Spleen (tissue), 7 donors: ENCODE results near the gene GMFB.

Experiments used
- CTCF ChIP-seq, 11 experiments: fragments of 200-600 bp in 7 of 11; fragments of 450-650 bp in 4 of 11; sonication (generic) in 4 of 11; IDR thresholded peaks in 8 of 11; conservative IDR thresholded peaks in 3 of 11; 1 replicate in 7 of 11; 2 replicates in 4 of 11; pipeline versions ENCODE4 v1.4.0 to v1.8.0; 2016 to 2021; ENCODE audit warnings: antibody characterized with exemption in 11 of 11, inconsistent platforms in 4 of 11, mild to moderate bottlenecking in 1 of 11
- POLR2AphosphoS5 ChIP-seq, 3 donors: sonication (generic); formaldehyde crosslinking; IDR thresholded peaks; one replicate each; pipeline ENCODE4 v1.5.1; 2017; ENCODE audit warnings: antibody characterized with exemption in 3 of 3
- donor health status: DM: no; HTN: no; CAD: no; lungs with moderate emphysema.
- donor health status: DM: no; HTN: no; CAD: no.
- donor health status: DM: no; HTN: no; CAD: no.

- TF ChIP-seq CTCF (IDR thresholded peaks at IDR 0.05 in 8 of 11, conservative IDR thresholded peaks at IDR 0.05 in 3 of 11) (no peak), POLR2AphosphoS5 (IDR thresholded peaks at IDR 0.05) (no peak)
Measured at GRCh38 chr14:54471641-54472040, 17.1 kb downstream of the GMFB start.
